Transverse colon (tissue), 4 donors: ENCODE data around the gene CYP2A7. TPM values are rescaled to one million over a fixed set of nuclear protein-coding genes. Genes with fewer than 3 reads are reported as not detected.
"Not testable (repeated sequence)": the region's sequence is repeated elsewhere in the genome, so short reads cannot be mapped to it uniquely, and the experiment has no call there.

Experiments used
- DNase-seq: peaks from one replicate; pipeline ENCODE4 v3.0.0-alpha.2; 2019
- H3K27ac ChIP-seq, 4 donors: fragments of 200-600 bp; sonication (generic); 2 replicates each; pipeline ENCODE4 v1.5.1; 2016 to 2018; ENCODE audit warnings: inconsistent platforms in 4 of 4
- H3K27me3 ChIP-seq: fragments of 200-600 bp; sonication (generic); 2 replicates; pipeline ENCODE4 v1.5.1; 2017; ENCODE audit warnings: inconsistent platforms
- H3K36me3 ChIP-seq, 4 donors: fragments of 200-600 bp; sonication (generic); 2 replicates each; pipeline ENCODE4 v1.5.1; 2017 to 2019; ENCODE audit warnings: inconsistent platforms in 4 of 4
- H3K4me1 ChIP-seq, 4 donors: fragments of 200-600 bp; sonication (generic); 2 replicates each; pipeline ENCODE4 v1.5.1; 2017 to 2020; ENCODE audit warnings: inconsistent platforms in 4 of 4
- H3K4me3 ChIP-seq, 4 donors: fragments of 200-600 bp; sonication (generic); 1 replicate in 1 of 4; 2 replicates in 3 of 4; pipeline versions ENCODE4 v1.5.1 to v1.6.1; 2017 to 2019; ENCODE audit warnings: inconsistent platforms in 4 of 4
- H3K9me3 ChIP-seq, 2 donors: fragments of 200-600 bp; sonication (generic); 2 replicates each; pipeline ENCODE4 v1.5.1; 2017 to 2019; ENCODE audit warnings: inconsistent platforms in 2 of 2
- CTCF ChIP-seq, 5 experiments: fragments of 200-600 bp in 3 of 5; fragments of 450-650 bp in 2 of 5; sonication (generic) in 3 of 5; IDR thresholded peaks; 1 replicate in 2 of 5; 2 replicates in 3 of 5; pipeline ENCODE4 v1.5.1; 2016 to 2017; ENCODE audit warnings: antibody characterized with exemption in 5 of 5, inconsistent platforms in 3 of 5, mild to moderate bottlenecking in 2 of 5, moderate library complexity in 1 of 5
- EP300 ChIP-seq: sonication (generic); formaldehyde crosslinking; IDR thresholded peaks from one replicate; pipeline ENCODE4 v1.6.1; 2017; ENCODE audit warnings: antibody characterized with exemption, low read depth
- POLR2A ChIP-seq: fragments of 450-650 bp; IDR thresholded peaks from one replicate; pipeline ENCODE4 v1.6.1; 2016; ENCODE audit warnings: antibody characterized with exemption, mild to moderate bottlenecking, moderate library complexity
- POLR2AphosphoS5 ChIP-seq, 3 donors: sonication (generic); formaldehyde crosslinking; IDR thresholded peaks; one replicate each; pipeline ENCODE4 v1.6.1; 2016; ENCODE audit warnings: antibody characterized with exemption in 3 of 3
- WGBS, 2 donors: methylation state at CpG; one replicate each; pipeline ENCODE4 v1.1.5; 2018; ENCODE audit warnings: low coverage in 1 of 2; 5-methylcytosine and 5-hydroxymethylcytosine counted together
- in situ Hi-C, 4 donors: fragments of 200-750 bp; cut with MboI; loops; one replicate each; pipeline versions ENCODE4 v1.15.0 to v1.15.1; 2017; ENCODE audit warnings: low sequenced_read_pairs in 3 of 4, low pct_ligation_motif_present in 1 of 4, low pct_unique_long_range_greater_than_20kb in 1 of 4
- intact Hi-C: fragments of 100-400 bp; cut with DNase I; formaldehyde crosslinking; loops from one replicate; pipeline ENCODE4 v1.15.1; 2023; ENCODE audit warnings: low total_unique reads
- total RNA-seq, 4 donors: library from RNA; depleted of rRNA; stranded (reverse); fragments of >200 nt; gene quantifications; one replicate each; pipeline ENCODE4 v1.1.0, GENCODE V29; 2016

The CYP2A7 gene
- total RNA-seq, 4 donors from 2014 or later: not detected

GRCh38 chr19:40836754-40837429, 45.1 kb downstream of the CYP2A7 start:
- intact Hi-C loops (no loop called here), in situ Hi-C loops (no loop called here)
- Histone ChIP-seq H3K27ac (no peak overlapping the region), H3K9me3 (no peaks in the 10 kb centered on the region), H3K4me1 (peaks cover 0 to 19% (median 7%) of the 10 kb centered on the region in 4 donors), H3K36me3 (no peaks in the 10 kb centered on the region), H3K4me3 (no peak overlapping the region), H3K27me3 (no peaks in the 10 kb centered on the region)
- no peak for DNase-seq
- 74 to 86% methylated on average over 6 of the region's 6 CpGs for WGBS, 2 donors
- TF ChIP-seq POLR2AphosphoS5 (IDR thresholded peaks at IDR 0.05) (no peak), CTCF (IDR thresholded peaks at IDR 0.05) (no peak), EP300 (no peak), POLR2A (no peak)

- WGBS, 2 donors: 17 to 45% methylated on average over 1 to 7 of the region's 7 CpGs
- Histone ChIP-seq H3K27ac (peak overlapping the region in 2 of 4 donors; percentile 30 to 45), H3K4me1 (peaks cover 0 to 28% (median 12%) of the 10 kb centered on the region in 4 donors)
- DNase-seq, in situ Hi-C loops, intact Hi-C loops, H3K36me3 ChIP-seq, H3K27me3 ChIP-seq, H3K4me3 ChIP-seq, H3K9me3 ChIP-seq: not testable (repeated sequence)
These were observed 48.1 kb downstream of the CYP2A7 start for GRCh38 chr19:40833728-40834533.

GRCh38 chr19:40832431-40832790, 49.6 kb downstream of the CYP2A7 start:
- Histone ChIP-seq H3K4me1 (peaks cover 0 to 28% (median 12%) of the 10 kb centered on the region in 4 donors), H3K27ac (peak overlapping the region; percentile 71 to 83 (median 73))
- H3K4me3 ChIP-seq, intact Hi-C loops, H3K27me3 ChIP-seq, H3K9me3 ChIP-seq, H3K36me3 ChIP-seq, DNase-seq, in situ Hi-C loops: not testable (repeated sequence)
- 28 to 44% methylated on average over 4 of the region's 4 CpGs for WGBS, 2 donors

GRCh38 chr19:40831502-40832430, 50.3 kb downstream of the CYP2A7 start:
- no peak overlapping the region for H3K4me3 ChIP-seq
- TF ChIP-seq EP300 (peak; percentile 7), POLR2AphosphoS5 (IDR thresholded peaks at IDR 0.05) (peak in 2 of 3 donors; percentile 47 to 71), POLR2A (no peak)
- H3K36me3 ChIP-seq: no peaks in the 10 kb centered on the region
- peak; percentile 55 for DNase-seq
- peaks cover 0 to 28% (median 12%) of the 10 kb centered on the region in 4 donors for H3K4me1 ChIP-seq
- H3K27me3 ChIP-seq: no peaks in the 10 kb centered on the region
- no peaks in the 10 kb centered on the region for H3K9me3 ChIP-seq
- peak overlapping the region; percentile 71 to 83 (median 73) for H3K27ac ChIP-seq
- in situ Hi-C loops: no loop called here
- intact Hi-C loops: no loop called here
- 30 to 43% methylated on average over 7 of the region's 7 CpGs for WGBS, 2 donors

- H3K36me3 ChIP-seq, H3K4me3 ChIP-seq, DNase-seq, H3K27me3 ChIP-seq, intact Hi-C loops, H3K9me3 ChIP-seq, in situ Hi-C loops: not testable (repeated sequence)
- H3K4me1 ChIP-seq: peaks cover 0 to 28% (median 12%) of the 10 kb centered on the region in 4 donors
- 95 to 97% methylated on average over 15 to 16 of the region's 16 CpGs for WGBS, 2 donors
- H3K27ac ChIP-seq: peak overlapping the region in 1 of 4 donors; percentile 74
These were observed 51.3 kb downstream of the CYP2A7 start for GRCh38 chr19:40830741-40831140.
